PFSK-1 (cell line): ENCODE measurements around the gene PEAK3.

Experiments
- FOXP2 ChIP-seq: optimal IDR thresholded peaks from 2 replicates; pipeline ENCODE3; 2011; ENCODE audit warnings: borderline replicate concordance, control low read depth, inconsistent platforms; ENCODE audit not compliant: insufficient read depth; ENCODE audit errors: extremely low read length, extremely low read depth
- POLR2AphosphoS5 ChIP-seq: IDR thresholded peaks from 2 replicates; pipeline ENCODE4 v1.6.1; 2012; ENCODE audit warnings: low read depth, mild to moderate bottlenecking, control low read depth, low read length, moderate library complexity
- SIN3A ChIP-seq: IDR thresholded peaks from 2 replicates; pipeline ENCODE4 v1.6.1; 2012; ENCODE audit warnings: mild to moderate bottlenecking, low read length, moderate library complexity, borderline replicate concordance; ENCODE audit not compliant: insufficient read depth
- TAF1 ChIP-seq: IDR thresholded peaks from 2 replicates; pipeline ENCODE4 v1.6.1; 2012; ENCODE audit warnings: low read length, control low read depth, borderline replicate concordance; ENCODE audit not compliant: insufficient read depth
- TF ChIP-seq, protein P1 (sequence below), 2 experiments: IDR thresholded peaks; 2 replicates each; pipeline versions ENCODE4 v1.6.1 to v1.8.0; 2011 to 2012; ENCODE audit warnings: low read depth in 2 of 2, low read length in 2 of 2, control low read depth in 1 of 2, inconsistent platforms in 1 of 2, mild to moderate bottlenecking in 1 of 2, moderate library complexity in 1 of 2; ENCODE audit not compliant: insufficient read depth in 1 of 2

Gene PEAK3

DNA sequence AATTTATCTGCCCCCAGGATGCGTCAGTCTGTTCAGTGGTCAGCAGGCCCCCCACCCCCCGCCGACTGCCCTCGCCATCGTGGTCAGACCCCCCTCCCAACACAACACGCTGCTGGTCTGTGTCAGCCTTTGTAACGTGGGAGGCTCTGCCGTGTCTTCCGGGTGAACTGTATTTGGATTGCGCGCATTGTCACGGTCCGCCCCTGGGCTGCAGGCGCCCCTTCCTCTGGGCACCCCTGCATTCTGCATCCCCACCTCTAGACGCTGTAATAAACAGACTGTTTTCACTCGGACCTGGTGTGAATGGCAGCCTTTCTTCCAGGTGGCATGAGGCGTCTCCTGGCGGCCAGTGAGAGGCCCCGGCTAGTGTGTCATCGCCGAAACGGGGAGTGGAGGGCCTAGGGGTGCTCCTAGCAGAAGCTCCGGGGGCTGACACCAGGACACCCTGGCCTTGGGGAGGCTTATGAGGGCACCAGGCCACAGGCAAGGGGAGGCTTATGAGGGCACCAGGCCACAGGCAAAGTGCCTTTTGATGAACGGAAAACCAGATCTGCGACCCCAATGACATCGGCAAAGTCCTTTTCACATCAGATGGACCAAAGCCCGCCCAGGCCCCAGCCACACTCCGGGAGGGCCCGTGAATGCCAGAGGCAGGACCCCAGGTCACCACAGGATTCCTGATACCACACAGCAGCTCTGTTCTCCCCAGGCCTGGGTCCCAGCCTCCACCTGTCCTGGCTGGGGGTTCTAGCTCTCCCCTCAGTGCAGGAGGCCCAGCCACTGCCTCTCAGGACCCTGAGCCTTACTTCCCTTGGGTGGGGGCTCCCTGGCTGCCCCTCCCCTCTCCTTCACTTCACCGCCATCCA is 49.5 kb downstream of the PEAK3 start:
- TF ChIP-seq TAF1 = no peak
- peak; percentile 47 for TF ChIP-seq POLR2AphosphoS5
- TF ChIP-seq, protein P1, sequence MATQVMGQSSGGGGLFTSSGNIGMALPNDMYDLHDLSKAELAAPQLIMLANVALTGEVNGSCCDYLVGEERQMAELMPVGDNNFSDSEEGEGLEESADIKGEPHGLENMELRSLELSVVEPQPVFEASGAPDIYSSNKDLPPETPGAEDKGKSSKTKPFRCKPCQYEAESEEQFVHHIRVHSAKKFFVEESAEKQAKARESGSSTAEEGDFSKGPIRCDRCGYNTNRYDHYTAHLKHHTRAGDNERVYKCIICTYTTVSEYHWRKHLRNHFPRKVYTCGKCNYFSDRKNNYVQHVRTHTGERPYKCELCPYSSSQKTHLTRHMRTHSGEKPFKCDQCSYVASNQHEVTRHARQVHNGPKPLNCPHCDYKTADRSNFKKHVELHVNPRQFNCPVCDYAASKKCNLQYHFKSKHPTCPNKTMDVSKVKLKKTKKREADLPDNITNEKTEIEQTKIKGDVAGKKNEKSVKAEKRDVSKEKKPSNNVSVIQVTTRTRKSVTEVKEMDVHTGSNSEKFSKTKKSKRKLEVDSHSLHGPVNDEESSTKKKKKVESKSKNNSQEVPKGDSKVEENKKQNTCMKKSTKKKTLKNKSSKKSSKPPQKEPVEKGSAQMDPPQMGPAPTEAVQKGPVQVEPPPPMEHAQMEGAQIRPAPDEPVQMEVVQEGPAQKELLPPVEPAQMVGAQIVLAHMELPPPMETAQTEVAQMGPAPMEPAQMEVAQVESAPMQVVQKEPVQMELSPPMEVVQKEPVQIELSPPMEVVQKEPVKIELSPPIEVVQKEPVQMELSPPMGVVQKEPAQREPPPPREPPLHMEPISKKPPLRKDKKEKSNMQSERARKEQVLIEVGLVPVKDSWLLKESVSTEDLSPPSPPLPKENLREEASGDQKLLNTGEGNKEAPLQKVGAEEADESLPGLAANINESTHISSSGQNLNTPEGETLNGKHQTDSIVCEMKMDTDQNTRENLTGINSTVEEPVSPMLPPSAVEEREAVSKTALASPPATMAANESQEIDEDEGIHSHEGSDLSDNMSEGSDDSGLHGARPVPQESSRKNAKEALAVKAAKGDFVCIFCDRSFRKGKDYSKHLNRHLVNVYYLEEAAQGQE (IDR thresholded peaks at IDR 0.05; ENCODE audit: insufficient read depth in 1 of 2, low read depth in 2 of 2, low read length in 2 of 2) = no peak
- no peak for TF ChIP-seq FOXP2

DNA sequence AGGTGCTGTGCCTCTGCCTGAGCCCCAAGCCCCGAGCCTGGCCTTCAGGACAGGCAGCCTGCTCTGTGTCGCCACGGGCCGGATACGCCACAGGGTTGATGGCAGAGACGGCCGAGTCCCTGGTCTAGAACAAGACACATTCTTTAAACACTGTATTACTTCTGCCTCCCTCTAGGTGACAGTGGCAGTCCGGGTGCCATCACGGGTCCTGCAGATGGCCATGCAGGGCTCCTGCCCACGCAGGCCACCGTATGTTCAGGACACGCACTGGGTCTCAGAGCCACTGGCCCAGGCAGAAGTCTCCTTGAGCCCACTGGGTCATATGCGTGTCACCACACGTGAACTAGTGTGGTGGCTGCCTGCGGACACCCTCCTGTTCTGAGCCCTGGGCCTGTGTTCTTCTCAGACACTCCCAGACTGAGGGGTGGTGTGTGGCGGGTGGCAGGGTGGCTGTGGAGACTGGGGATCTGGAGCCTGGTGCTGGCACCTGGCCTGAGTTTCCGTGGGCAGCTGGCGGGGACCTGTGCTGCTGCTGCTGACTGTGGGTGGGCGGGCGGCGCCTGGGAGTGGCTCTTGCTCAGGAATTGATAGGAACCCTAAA is 50.3 kb downstream of the PEAK3 start:
- TF ChIP-seq FOXP2 (no peak), POLR2AphosphoS5 (no peak; the same call in 1 of the 2 replicates), SIN3A (no peak), TAF1 (no peak)
- TF ChIP-seq, protein P1 (IDR thresholded peaks at IDR 0.05; ENCODE audit: insufficient read depth in 1 of 2, low read depth in 2 of 2, low read length in 2 of 2) = no peak

DNA sequence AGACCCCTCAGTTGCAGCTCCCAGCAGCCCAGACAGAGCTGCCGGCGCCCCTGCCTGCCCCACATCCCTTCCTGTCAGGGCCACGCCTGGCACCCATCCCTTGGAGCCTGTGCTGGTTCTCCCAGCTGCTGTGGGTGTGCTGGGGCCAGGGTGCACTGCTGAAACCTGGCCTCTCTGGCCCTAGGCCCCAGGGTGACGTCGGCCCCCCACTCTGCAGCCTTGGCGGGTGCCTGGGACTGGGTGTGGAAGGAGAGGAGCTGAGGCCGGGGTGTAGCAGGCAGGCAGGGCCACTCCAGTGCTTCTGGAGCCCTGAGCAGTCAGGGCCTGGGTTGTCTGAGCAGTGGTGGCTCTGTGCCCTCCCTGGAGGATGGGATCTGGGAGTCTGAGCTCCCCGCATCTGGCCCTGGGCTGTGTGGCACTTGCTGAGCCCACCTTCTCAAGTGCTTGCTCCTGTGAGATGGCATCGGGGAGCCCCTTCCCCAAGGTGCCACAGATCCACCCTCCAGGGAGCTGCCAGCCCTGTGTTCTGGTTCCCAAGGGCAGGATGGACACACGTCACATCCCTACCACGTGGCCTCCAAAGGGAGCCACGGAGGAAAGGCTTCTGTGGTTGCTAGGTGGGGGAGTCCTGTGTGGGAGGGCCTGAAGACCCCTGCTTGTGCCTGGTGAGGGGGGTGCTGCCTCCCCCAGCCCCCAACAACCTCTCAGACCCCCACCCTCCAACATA is 51.0 kb downstream of the PEAK3 start:
- TF ChIP-seq, protein P1 (IDR thresholded peaks at IDR 0.05; ENCODE audit: insufficient read depth in 1 of 2, low read depth in 2 of 2, low read length in 2 of 2) = no peak
- TF ChIP-seq POLR2AphosphoS5 (no peak), TAF1 (no peak), FOXP2 (no peak), SIN3A (no peak)

DNA sequence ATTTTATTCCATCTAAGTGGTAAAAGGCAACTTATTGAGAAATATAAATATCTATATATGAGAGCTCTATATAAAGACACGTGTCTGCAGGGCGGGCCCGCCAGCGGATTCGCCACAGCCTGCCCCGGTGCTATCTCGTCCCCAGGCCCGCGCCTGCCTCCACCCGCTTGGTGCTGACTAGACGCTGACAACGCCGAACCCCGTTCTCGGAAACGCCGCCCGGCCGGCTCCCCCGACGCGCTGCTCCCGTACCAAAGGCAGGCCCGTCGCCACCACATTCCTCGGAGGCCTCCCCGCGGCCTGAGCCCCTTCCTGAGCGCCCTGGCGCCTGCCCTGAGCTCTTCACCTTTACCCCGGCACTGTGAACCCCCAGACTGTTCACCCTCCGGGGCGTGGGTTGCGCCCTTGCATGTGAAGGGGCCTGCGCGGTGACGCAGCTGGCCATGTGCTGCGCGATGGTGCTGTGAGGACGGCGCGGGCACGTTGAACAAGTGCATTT is 51.9 kb downstream of the PEAK3 start:
- TF ChIP-seq SIN3A = no peak
- no peak for TF ChIP-seq TAF1
- TF ChIP-seq, protein P1 (IDR thresholded peaks at IDR 0.05; ENCODE audit: insufficient read depth in 1 of 2, low read depth in 2 of 2, low read length in 2 of 2) = no peak
- TF ChIP-seq FOXP2 = no peak
- TF ChIP-seq POLR2AphosphoS5 = no peak
